ENCODE measurements around the gene SYNJ1.

SYNJ1 gene

GRCh38 chr21:32768530-32768929 is 40.7 kb upstream of the SYNJ1 start:
- no peak for TF ChIP-seq CTCF (IDR thresholded peaks at IDR 0.05; ENCODE audit: low read depth, low read length)
- no peak overlapping the region for H3K4me3 ChIP-seq (ENCODE audit: low read depth, low read length)

- H3K4me3 ChIP-seq (ENCODE audit: low read depth, low read length), result no peak overlapping the region
- TF ChIP-seq CTCF (IDR thresholded peaks at IDR 0.05; ENCODE audit: low read depth, low read length), result no peak
These were observed 37.2 kb upstream of the SYNJ1 start for GRCh38 chr21:32765058-32765457.

GRCh38 chr21:32764186-32764585 is 36.4 kb upstream of the SYNJ1 start:
- TF ChIP-seq CTCF (IDR thresholded peaks at IDR 0.05; ENCODE audit: low read depth, low read length), result no peak
- no peak overlapping the region for H3K4me3 ChIP-seq (ENCODE audit: low read depth, low read length)

- TF ChIP-seq CTCF (IDR thresholded peaks at IDR 0.05; ENCODE audit: low read depth, low read length), result no peak
- H3K4me3 ChIP-seq (ENCODE audit: low read depth, low read length), result no peak overlapping the region
These were observed 30.0 kb upstream of the SYNJ1 start for GRCh38 chr21:32757804-32758203.

GRCh38 chr21:32756096-32756495 is 28.3 kb upstream of the SYNJ1 start:
- no peak for TF ChIP-seq CTCF (IDR thresholded peaks at IDR 0.05; ENCODE audit: low read depth, low read length)
- no peak overlapping the region for H3K4me3 ChIP-seq (ENCODE audit: low read depth, low read length)

GRCh38 chr21:32753818-32754585 is 26.2 kb upstream of the SYNJ1 start:
- H3K4me3 ChIP-seq (ENCODE audit: low read depth, low read length), result no peak overlapping the region
- no peak for TF ChIP-seq CTCF (IDR thresholded peaks at IDR 0.05; ENCODE audit: low read depth, low read length)

- TF ChIP-seq CTCF (IDR thresholded peaks at IDR 0.05; ENCODE audit: low read depth, low read length), result no peak
- no peak overlapping the region for H3K4me3 ChIP-seq (ENCODE audit: low read depth, low read length)
These were observed 22.6 kb upstream of the SYNJ1 start for GRCh38 chr21:32750405-32750804.

Measured in WI38 (cell line).